ENCODE data around the gene COMMD10. TPM values are rescaled to one million over a fixed set of nuclear protein-coding genes. Genes with fewer than 3 reads are reported as not detected.

COMMD10 gene
- total RNA-seq, 4 donors from 2014 or later, result 26.8 to 44.3 (median 33.9) TPM

DNA sequence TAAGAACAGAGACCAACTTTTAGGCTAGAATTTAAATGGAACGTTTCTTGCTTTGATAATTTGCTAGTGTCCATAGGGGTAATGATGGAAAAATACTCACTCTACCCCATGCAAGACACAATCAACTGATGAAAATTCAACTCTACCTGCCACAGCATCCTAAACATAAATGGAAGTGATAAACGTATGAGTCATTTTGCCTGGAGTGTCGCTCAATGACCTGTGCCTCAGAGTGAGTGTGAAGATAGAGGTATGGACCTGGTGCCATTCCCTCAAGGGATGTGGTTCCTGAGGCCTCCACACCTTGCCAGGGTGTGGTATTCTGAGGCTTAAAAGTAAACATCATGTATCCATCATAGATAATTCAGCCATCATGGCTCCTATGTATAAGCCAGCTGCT lies 38.6 kb upstream of the COMMD10 start:
- TF ChIP-seq, protein P1, sequence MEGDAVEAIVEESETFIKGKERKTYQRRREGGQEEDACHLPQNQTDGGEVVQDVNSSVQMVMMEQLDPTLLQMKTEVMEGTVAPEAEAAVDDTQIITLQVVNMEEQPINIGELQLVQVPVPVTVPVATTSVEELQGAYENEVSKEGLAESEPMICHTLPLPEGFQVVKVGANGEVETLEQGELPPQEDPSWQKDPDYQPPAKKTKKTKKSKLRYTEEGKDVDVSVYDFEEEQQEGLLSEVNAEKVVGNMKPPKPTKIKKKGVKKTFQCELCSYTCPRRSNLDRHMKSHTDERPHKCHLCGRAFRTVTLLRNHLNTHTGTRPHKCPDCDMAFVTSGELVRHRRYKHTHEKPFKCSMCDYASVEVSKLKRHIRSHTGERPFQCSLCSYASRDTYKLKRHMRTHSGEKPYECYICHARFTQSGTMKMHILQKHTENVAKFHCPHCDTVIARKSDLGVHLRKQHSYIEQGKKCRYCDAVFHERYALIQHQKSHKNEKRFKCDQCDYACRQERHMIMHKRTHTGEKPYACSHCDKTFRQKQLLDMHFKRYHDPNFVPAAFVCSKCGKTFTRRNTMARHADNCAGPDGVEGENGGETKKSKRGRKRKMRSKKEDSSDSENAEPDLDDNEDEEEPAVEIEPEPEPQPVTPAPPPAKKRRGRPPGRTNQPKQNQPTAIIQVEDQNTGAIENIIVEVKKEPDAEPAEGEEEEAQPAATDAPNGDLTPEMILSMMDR (IDR thresholded peaks at IDR 0.05), result no peak
- ATAC-seq (ENCODE audit: low FRiP score) (no peak), DNase-seq (ENCODE audit: low spot score) (no peak)

DNA sequence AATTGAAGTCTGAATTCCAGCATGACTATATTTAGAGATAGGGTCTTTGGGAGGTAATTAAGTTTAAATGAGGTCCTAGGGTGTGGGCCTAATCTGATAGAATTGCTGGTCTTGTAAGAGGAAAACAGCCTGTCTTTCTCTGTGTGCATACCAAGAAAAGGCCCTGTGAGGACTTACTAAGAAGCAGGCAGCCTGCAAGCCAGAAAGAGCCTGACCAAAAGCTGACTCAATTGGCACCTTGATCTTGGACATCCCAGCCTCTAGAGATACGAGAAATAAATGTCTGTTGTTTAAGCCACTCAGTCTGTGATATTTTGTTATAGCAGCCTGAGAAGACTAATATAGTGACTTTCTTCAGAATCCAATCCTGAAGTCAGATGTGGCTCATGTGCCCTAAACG lies 38.0 kb upstream of the COMMD10 start:
- DNase-seq (ENCODE audit: low spot score), result no peak
- no peak for ATAC-seq (ENCODE audit: low FRiP score)
- TF ChIP-seq, protein P1 (IDR thresholded peaks at IDR 0.05), result no peak

DNA sequence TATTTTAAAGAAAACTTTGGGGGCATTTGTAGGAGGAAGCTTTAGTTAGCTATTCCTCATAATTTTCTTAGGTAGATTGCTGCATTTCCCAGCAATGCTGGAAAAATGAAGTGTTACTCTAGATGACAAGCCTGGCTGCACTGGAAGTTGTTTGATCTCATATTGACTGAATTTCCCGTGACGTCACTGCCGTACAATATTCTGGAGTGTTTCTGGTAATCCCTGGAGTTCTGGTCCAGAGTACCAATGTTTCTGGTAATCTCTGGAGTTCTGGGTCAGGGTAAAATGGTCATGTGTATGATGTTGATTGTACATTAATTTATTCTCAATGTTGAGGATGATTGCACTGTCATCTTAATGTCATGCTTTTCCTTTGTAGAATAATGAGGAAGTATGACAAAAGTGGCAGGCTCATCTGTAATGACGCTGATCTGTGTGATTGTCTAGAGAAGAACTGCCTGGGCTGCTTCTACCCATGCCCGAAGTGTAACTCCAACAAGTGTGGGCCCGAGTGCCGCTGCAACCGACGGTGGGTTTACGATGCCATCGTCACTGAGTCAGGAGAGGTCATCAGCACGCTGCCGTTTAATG lies 26.4 kb upstream of the COMMD10 start:
- ATAC-seq (ENCODE audit: low FRiP score) (no peak), DNase-seq (ENCODE audit: low spot score) (no peak)
- TF ChIP-seq, protein P1 (IDR thresholded peaks at IDR 0.05), result no peak

DNA sequence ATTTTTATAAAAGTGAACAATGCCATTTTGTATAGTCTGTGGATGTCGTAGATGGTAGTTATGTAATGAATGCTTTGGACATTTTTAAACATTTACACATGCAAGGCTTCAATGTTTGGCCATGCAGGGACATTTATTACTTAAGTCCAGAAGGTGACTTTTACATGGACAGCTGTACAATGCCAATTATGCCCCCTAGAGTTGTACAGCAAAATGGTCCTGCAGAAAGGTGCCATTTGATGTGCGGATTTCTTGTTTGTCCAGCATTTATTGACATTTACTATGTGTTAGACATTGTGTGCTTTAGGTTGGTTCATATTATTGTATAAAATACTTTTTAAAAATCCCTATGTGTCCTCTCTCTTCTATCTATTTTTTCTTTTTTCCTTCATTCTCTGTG lies 22.5 kb upstream of the COMMD10 start:
- DNase-seq (ENCODE audit: low spot score) (no peak), ATAC-seq (ENCODE audit: low FRiP score) (no peak)
- TF ChIP-seq, protein P1 (IDR thresholded peaks at IDR 0.05), result no peak

DNA sequence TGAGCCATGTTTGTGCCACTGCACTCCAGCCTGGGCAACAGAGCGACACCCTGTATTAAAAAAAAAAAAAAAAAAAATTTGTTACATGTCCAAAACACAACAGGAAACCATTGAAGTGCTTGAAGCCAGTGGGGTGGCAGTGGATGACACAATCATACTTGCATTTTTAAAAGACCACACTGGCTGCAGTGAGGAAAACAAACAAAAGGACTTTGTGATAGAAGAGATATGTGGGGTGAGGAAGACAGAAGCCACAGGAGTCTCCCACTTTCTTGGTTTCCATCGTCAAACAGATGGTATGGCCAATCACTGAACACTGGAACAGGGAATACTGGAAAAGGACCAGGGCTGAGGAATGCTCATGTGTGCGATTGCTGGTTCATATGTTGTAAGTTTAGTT lies 20.9 kb upstream of the COMMD10 start:
- ATAC-seq (ENCODE audit: low FRiP score), result no peak
- TF ChIP-seq, protein P1 (IDR thresholded peaks at IDR 0.05), result no peak
- no peak for DNase-seq (ENCODE audit: low spot score)

DNA sequence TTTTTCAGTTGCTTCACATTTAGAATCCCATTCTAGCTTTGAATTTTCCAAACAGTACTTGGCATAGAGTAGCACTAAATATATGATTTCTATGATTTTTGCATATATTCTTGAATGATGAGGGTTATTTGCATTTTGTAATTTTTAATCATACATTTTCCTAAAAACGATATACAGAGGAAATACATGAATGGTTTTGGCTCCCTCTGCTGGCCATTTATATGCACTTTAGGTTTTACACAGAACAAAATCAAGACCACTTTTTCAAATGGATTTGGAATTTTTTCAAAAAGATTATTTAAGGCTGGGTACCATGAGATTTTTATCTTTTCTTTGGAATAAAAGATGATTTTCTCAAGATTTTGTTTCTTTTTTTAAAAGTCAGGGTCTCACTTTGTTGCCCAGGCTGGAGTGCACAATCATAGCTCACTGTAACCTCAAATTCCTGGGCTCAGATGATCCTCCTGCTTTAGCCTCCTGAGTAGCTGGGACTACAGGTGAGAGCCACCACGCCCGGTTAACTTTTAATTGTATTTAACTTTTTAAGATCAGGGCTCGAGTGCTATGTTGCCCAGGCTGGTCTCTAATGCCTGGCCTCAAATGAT lies 16.7 kb upstream of the COMMD10 start:
- TF ChIP-seq, protein P1 (IDR thresholded peaks at IDR 0.05), result no peak
- DNase-seq (ENCODE audit: low spot score) (no peak), ATAC-seq (ENCODE audit: low FRiP score) (no peak)

DNA sequence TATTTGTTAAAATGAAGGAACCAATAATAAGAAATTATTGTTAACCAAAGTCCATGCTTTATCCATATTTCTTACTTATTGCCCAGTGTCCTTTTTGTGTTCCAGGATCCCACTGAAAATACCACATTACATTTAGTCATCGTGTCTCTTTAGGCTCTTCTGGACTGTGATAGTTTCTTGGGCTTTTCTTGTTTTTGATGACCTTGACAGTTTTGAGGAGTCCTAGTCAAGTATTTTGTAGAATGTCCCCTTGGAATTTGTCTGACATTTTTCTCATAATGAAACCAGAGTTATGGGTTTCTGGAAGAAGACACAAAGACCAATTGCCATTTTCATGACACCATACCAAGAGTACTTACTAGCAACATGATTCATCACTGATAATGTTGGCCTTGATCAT lies 13.6 kb upstream of the COMMD10 start:
- no peak for DNase-seq (ENCODE audit: low spot score)
- TF ChIP-seq, protein P1 (IDR thresholded peaks at IDR 0.05), result no peak
- no peak for ATAC-seq (ENCODE audit: low FRiP score)
